Right atrium auricular region (tissue), 2 donors: Measurements from ENCODE around the gene PLLP. TPM values are rescaled to one million over a fixed set of nuclear protein-coding genes. Genes with fewer than 3 reads are reported as not detected.

ENCODE experiments used
- DNase-seq: peaks from one replicate; pipeline ENCODE4 v3.0.0-alpha.2; 2019; ENCODE audit warnings: low spot score
- H3K27ac ChIP-seq, 2 donors: fragments of 200-600 bp; sonication (generic); 1 replicate in 1 of 2; 2 replicates in 1 of 2; pipeline ENCODE4 v1.5.1; 2016 to 2019
- H3K27me3 ChIP-seq, 2 donors: fragments of 200-600 bp; sonication (generic); one replicate each; pipeline versions ENCODE4 v1.5.1 to v1.6.0; 2017 to 2019
- H3K36me3 ChIP-seq: fragments of 200-600 bp; sonication (generic); one replicate; pipeline ENCODE4 v1.5.1; 2016
- H3K4me1 ChIP-seq, 2 donors: fragments of 200-600 bp; sonication (generic); one replicate each; pipeline versions ENCODE4 v1.5.1 to v1.6.0; 2017 to 2019
- H3K4me3 ChIP-seq, 2 donors: fragments of 200-600 bp; sonication (generic); 1 replicate in 1 of 2; 2 replicates in 1 of 2; pipeline ENCODE4 v1.5.1; 2017 to 2019; ENCODE audit warnings: mild to moderate bottlenecking in 1 of 2, moderate library complexity in 1 of 2
- H3K9me3 ChIP-seq, 2 donors: fragments of 200-600 bp; sonication (generic); one replicate each; pipeline ENCODE4 v1.5.1; 2019
- CTCF ChIP-seq, 2 donors: fragments of 200-600 bp; sonication (generic); IDR thresholded peaks; one replicate each; pipeline ENCODE4 v1.5.1; 2019; ENCODE audit warnings: antibody characterized with exemption in 2 of 2
- total RNA-seq, 2 donors: library from RNA; depleted of rRNA; stranded (reverse); fragments of >200 nt; gene quantifications; one replicate each; pipeline ENCODE4 v1.1.0, GENCODE V29; 2016

PLLP gene
- total RNA-seq, 2 donors from 2014 or later, result 14.4 to 22.4 TPM

DNA sequence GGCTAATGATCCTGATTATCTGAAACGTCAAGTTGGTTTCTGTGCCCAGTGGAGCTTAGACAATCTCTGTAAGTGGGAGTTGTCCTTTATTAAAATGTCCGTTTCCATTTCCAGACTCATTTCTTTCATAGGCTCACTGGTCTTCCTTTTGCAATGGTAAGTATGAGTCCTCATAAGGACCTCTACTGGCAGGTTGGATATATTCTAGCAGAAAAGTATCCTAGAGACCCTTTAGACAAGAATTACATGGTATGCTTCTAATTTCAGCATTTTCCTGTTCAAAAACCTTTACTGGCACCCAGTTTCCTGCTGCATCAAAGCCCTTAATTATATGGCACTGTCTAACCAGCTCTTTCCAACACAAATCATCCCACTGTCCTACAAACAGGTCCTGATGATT lies 67.5 kb downstream of the PLLP start:
- TF ChIP-seq CTCF (IDR thresholded peaks at IDR 0.05), result no peak
- H3K4me1 ChIP-seq, result no peaks in the 10 kb centered on the region
- no peak overlapping the region for H3K27ac ChIP-seq
- H3K36me3 ChIP-seq, result peaks cover 95% of the 10 kb centered on the region
- no peak for DNase-seq
- peaks cover 0 to 42% of the 10 kb centered on the region in 2 donors for H3K9me3 ChIP-seq
- no peaks in the 10 kb centered on the region for H3K27me3 ChIP-seq
- no peak overlapping the region for H3K4me3 ChIP-seq

DNA sequence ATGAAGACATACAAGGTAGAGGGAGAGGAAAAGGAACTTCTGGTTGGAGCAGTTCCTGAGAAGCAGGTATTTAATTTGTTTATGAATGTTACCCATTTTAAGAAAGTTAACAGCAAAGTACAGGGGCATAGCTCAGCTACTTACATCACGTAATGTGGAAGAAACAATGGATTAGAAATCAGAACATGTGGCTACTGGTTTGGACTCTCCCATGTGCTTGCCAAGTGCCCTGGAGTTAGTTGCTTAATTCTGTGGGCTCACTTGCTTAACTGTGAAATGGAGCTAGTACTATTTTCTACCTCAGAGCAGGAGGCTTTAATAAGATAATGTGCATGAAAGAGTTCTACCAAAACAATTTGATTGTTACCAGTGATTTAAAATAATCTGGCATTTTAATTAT lies 71.0 kb downstream of the PLLP start:
- no peak for TF ChIP-seq CTCF (IDR thresholded peaks at IDR 0.05)
- H3K4me1 ChIP-seq, result no peaks in the 10 kb centered on the region
- peaks cover 94% of the 10 kb centered on the region for H3K36me3 ChIP-seq
- H3K9me3 ChIP-seq, result peaks cover 0 to 33% of the 10 kb centered on the region in 2 donors
- DNase-seq, result no peak
- H3K27me3 ChIP-seq, result no peaks in the 10 kb centered on the region
- H3K4me3 ChIP-seq, result no peak overlapping the region
- no peak overlapping the region for H3K27ac ChIP-seq

DNA sequence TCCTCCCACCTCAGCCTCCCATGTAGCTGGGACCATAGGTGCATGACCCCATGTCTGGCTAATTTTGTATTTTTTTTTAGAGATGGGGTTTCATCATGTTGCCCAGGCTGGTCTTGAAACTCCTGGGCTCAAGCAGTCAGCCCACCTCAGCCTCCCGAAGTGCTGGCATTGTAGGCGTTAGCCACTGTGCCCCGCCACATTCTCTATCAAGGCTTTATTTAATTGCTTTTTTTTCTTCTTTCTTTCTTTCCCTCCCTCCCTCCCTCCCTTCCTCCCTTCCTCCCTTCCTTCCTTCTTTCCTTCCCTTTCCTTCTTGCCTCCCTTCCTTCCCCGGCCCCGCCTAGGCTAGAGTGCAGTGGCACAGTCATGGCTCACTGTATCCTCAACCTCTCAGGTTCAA lies 74.7 kb downstream of the PLLP start:
- no peak for DNase-seq
- H3K27me3 ChIP-seq, result no peaks in the 10 kb centered on the region
- H3K36me3 ChIP-seq, result peaks cover 86% of the 10 kb centered on the region
- H3K4me1 ChIP-seq, result no peaks in the 10 kb centered on the region
- no peaks in the 10 kb centered on the region for H3K9me3 ChIP-seq
- TF ChIP-seq CTCF (IDR thresholded peaks at IDR 0.05), result no peak
- no peak overlapping the region for H3K27ac ChIP-seq
- no peak overlapping the region for H3K4me3 ChIP-seq

- no peak for DNase-seq
- no peaks in the 10 kb centered on the region for H3K4me1 ChIP-seq
- H3K9me3 ChIP-seq, result no peaks in the 10 kb centered on the region
- H3K36me3 ChIP-seq, result peaks cover 82% of the 10 kb centered on the region
- no peaks in the 10 kb centered on the region for H3K27me3 ChIP-seq
- H3K27ac ChIP-seq, result no peak overlapping the region
- H3K4me3 ChIP-seq, result no peak overlapping the region
- no peak for TF ChIP-seq CTCF (IDR thresholded peaks at IDR 0.05)
Measured at GRCh38 chr16:57208926-57209325, 75.5 kb downstream of the PLLP start.

Other genes starting within 250 kb of the PLLP start
- 10 to 100 TPM; 16.0 to 26.1 TPM for gene CPNE2, start 192.1 kb downstream of the PLLP start, total RNA-seq
- gene PSME3IP1, start 98.6 kb downstream of the PLLP start, total RNA-seq, result 10 to 100 TPM; 55.7 to 79.0 TPM
- 10 to 100 TPM; 17.0 to 17.2 TPM for gene RSPRY1, start 98.3 kb downstream of the PLLP start, total RNA-seq
- 10 to 100 TPM; 56.4 to 80.4 TPM for gene ARL2BP, start 39.4 kb downstream of the PLLP start, total RNA-seq
- gene CCL22, start 74.1 kb upstream of the PLLP start, total RNA-seq, result under 1 TPM in 1 of 2 donors, not detected in 1; 0.08 TPM
- gene CX3CL1, start 87.8 kb upstream of the PLLP start, total RNA-seq, result 10 to 100 TPM; 17.1 to 17.8 TPM
- not detected for gene CCL17, start 120.1 kb upstream of the PLLP start, total RNA-seq
- 10 to 100 TPM; 33.0 to 34.4 TPM for gene CIAPIN1, start 162.7 kb upstream of the PLLP start, total RNA-seq
- 100 to 1,000 TPM; 106 to 153 TPM for gene COQ9, start 162.8 kb upstream of the PLLP start, total RNA-seq
- 10 to 100 TPM; 76.8 to 86.3 TPM for gene POLR2C, start 178.0 kb upstream of the PLLP start, total RNA-seq
- gene DOK4, start 201.8 kb upstream of the PLLP start, total RNA-seq, result 10 to 100 TPM; 15.2 to 34.2 TPM